ENCODE data around the gene LTK.

LTK gene

GRCh38 chr15:41503669-41504010, 10.0 kb downstream of the LTK start:
- Histone ChIP-seq H3K4me2 (ENCODE audit: low read depth, low read length) (no peak overlapping the region), H3K9me2 (replicated peaks; ENCODE audit: insufficient read depth, low read length) (no peaks in the 10 kb centered on the region), H3K4me1 (ENCODE audit: low read length) (no peaks in the 10 kb centered on the region), H3K27me3 (replicated peaks; ENCODE audit: insufficient read depth, low read length) (no peaks in the 10 kb centered on the region), H2AFZ (ENCODE audit: low read length) (no peak overlapping the region), H3K9ac (ENCODE audit: low read length) (no peak overlapping the region), H3K9me3 (replicated peaks; ENCODE audit: insufficient read depth, low read length) (no peaks in the 10 kb centered on the region), H3K36me3 (replicated peaks; ENCODE audit: insufficient read depth, low read length) (no peaks in the 10 kb centered on the region), H3K4me3 (ENCODE audit: low read length) (no peak overlapping the region), H3F3A (ENCODE audit: insufficient read depth, low read length) (no peaks in the 10 kb centered on the region), H3K79me2 (ENCODE audit: low read length) (no peaks in the 10 kb centered on the region), H3K27ac (ENCODE audit: low read length) (no peak overlapping the region), H4K20me1 (ENCODE audit: insufficient read depth, low read length) (no peaks in the 10 kb centered on the region)
- TF ChIP-seq EZH2 (optimal IDR thresholded peaks at IDR 0.05; ENCODE audit: low read depth, low read length) (no peak), CTCF (IDR thresholded peaks at IDR 0.05; ENCODE audit: low read length) (no peak), EZH2phosphoT487 (IDR thresholded peaks at IDR 0.05; ENCODE audit: low read length) (no peak)
- no peak for DNase-seq

- H3K4me2 ChIP-seq (ENCODE audit: low read depth, low read length), result no peak overlapping the region
- H3K9me2 ChIP-seq (replicated peaks; ENCODE audit: insufficient read depth, low read length), result no peaks in the 10 kb centered on the region
- no peaks in the 10 kb centered on the region for H3K79me2 ChIP-seq (ENCODE audit: low read length)
- no peak for DNase-seq
- H4K20me1 ChIP-seq (ENCODE audit: insufficient read depth, low read length), result no peaks in the 10 kb centered on the region
- no peaks in the 10 kb centered on the region for H3F3A ChIP-seq (ENCODE audit: insufficient read depth, low read length)
- H3K9me3 ChIP-seq (replicated peaks; ENCODE audit: insufficient read depth, low read length), result no peaks in the 10 kb centered on the region
- H2AFZ ChIP-seq (ENCODE audit: low read length), result no peak overlapping the region
- no peak overlapping the region for H3K4me3 ChIP-seq (ENCODE audit: low read length)
- H3K27ac ChIP-seq (ENCODE audit: low read length), result no peak overlapping the region
- H3K36me3 ChIP-seq (replicated peaks; ENCODE audit: insufficient read depth, low read length), result no peaks in the 10 kb centered on the region
- TF ChIP-seq EZH2 (optimal IDR thresholded peaks at IDR 0.05; ENCODE audit: low read depth, low read length) (no peak), CTCF (IDR thresholded peaks at IDR 0.05; ENCODE audit: low read length) (no peak), EZH2phosphoT487 (IDR thresholded peaks at IDR 0.05; ENCODE audit: low read length) (no peak)
- no peaks in the 10 kb centered on the region for H3K4me1 ChIP-seq (ENCODE audit: low read length)
- no peak overlapping the region for H3K9ac ChIP-seq (ENCODE audit: low read length)
- H3K27me3 ChIP-seq (replicated peaks; ENCODE audit: insufficient read depth, low read length), result no peaks in the 10 kb centered on the region
These were observed 10.6 kb downstream of the LTK start for GRCh38 chr15:41502795-41503668.

GRCh38 chr15:41501931-41502794, 11.5 kb downstream of the LTK start:
- no peak for DNase-seq
- Histone ChIP-seq H3K9me3 (replicated peaks; ENCODE audit: insufficient read depth, low read length) (no peaks in the 10 kb centered on the region), H2AFZ (ENCODE audit: low read length) (no peak overlapping the region), H3K79me2 (ENCODE audit: low read length) (no peaks in the 10 kb centered on the region), H3K4me2 (ENCODE audit: low read depth, low read length) (no peak overlapping the region), H3F3A (ENCODE audit: insufficient read depth, low read length) (no peaks in the 10 kb centered on the region), H3K27me3 (replicated peaks; ENCODE audit: insufficient read depth, low read length) (no peaks in the 10 kb centered on the region), H3K36me3 (replicated peaks; ENCODE audit: insufficient read depth, low read length) (no peaks in the 10 kb centered on the region), H3K9me2 (replicated peaks; ENCODE audit: insufficient read depth, low read length) (no peaks in the 10 kb centered on the region), H4K20me1 (ENCODE audit: insufficient read depth, low read length) (no peaks in the 10 kb centered on the region), H3K4me1 (ENCODE audit: low read length) (no peaks in the 10 kb centered on the region), H3K27ac (ENCODE audit: low read length) (no peak overlapping the region), H3K4me3 (ENCODE audit: low read length) (no peak overlapping the region), H3K9ac (ENCODE audit: low read length) (no peak overlapping the region)
- TF ChIP-seq EZH2phosphoT487 (IDR thresholded peaks at IDR 0.05; ENCODE audit: low read length), result no peak
- no peak for TF ChIP-seq CTCF (IDR thresholded peaks at IDR 0.05; ENCODE audit: low read length)
- TF ChIP-seq EZH2 (optimal IDR thresholded peaks at IDR 0.05; ENCODE audit: low read depth, low read length), result no peak

All from MM.1S (cell line).